GM18517 (cell line): ENCODE results near the gene AGBL1.

Experiments used
- ATAC-seq: cut with Tn5 transposase; IDR thresholded peaks from one replicate; pipeline ENCODE4 v1.9.1; 2021; ENCODE audit warnings: mild to moderate bottlenecking, moderate library complexity; ENCODE audit not compliant: unreplicated experiment

The AGBL1 gene

DNA sequence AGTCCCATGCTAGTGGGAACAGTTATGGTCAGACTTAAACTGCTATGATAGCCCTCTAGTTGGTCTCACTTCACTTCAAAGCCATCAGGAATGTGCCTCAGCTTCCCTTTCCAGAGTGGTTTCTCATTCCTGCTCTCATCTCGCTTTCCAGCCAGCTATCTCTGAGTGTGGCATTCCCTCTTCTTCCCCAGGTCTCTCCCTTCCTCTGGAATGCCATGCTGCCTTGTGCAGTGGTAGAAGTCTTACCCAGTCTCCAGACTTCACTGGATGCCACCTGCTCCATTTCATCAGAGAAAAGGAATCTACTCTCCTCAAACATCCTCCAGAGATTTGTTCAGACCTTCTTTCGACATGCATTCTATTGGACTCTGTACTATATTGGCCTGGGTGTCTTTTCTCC lies 83.0 kb downstream of the AGBL1 start:
- no peak for ATAC-seq

DNA sequence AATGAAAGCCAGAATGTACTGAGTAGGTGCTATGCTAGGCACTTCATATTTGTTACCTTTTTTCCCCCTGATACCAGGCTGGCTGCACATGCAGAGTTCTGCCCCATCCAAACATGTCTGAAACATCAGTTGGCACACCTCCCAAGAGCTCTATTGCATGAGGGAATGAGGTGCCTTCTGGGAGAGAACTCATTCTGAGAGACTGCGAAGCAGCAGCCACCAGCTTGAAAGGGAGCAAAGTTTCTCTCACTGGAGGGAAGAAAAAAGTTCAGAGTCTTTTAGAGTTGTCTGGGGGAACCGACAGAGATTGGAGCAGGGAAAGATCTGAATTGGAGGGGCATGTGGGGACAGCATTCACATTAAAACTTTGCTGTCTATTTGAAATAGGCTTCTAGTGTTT lies 84.1 kb downstream of the AGBL1 start:
- ATAC-seq, result no peak

DNA sequence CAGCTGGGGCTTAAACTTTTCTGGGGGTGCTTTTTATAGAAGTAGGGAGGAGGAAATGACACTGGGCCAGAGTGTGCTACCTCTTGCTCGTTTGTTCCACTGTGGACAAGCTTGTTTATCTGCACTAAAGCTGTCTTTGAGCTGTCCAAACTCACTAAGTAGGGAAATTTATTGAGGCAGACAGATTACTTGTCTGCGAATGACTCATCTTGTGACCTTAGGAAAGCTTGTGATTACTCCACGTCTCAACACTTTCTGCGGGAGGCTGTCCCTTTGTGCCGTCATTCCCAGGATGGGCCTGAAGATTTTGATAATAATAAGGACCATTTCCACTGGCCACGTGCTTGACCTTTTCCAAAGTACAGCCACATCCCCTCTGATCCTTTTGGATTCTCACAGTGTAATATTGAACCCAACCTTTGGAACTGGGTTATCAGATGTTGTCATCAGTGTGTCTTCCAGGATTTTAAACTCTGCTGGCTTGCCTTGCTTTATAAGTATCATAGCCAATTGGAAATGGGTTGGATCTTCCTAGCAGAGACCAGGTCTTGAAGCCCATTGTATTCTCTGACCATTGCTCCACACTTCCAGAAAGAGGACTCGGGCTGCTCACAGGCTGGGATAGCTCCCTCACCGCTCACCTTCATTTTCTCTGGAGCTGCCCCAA lies 84.7 kb downstream of the AGBL1 start:
- ATAC-seq, result no peak

DNA sequence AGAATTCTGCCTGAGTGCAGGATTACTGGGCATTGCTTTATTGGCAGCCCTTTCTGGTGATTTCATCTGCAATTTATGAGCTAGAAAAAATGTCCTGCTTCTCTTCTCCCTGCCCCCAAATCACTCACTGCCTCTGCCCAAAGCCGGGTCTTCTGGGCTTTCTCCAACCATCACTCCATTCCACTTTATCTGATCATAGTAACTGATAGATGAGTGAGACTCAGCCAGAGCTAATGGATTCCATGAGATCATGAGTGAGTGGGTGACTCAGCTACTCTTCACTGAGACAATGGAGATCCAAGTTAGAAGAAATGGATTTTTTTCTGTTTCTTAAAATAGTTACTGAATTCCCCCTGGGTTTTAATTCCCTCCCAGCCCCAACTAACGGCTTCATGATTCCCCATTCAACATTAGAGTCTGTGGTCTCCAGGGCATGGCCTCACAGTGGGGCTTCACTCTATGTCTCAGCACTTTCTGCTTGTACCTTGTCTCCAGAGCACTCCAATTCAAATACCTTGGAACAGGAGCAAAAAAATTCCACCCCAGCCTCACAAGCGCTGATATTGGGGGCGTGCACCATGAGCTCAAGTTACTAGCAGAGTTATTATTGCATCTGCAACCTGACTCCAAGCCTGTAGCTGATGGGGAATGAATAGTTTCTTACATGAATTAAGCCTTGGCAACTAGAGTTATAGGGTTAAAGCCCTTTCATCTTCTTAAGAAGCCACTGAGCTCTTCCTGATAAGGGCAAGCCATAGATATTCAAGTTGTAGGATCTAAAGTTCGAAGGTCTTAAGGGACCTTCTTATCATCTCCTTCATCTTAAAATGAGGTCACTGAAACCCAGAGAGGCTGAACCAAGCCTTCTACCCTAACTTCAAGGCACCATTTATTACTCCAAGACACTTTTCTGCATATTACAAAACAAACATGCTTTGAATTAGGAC lies 85.9 kb downstream of the AGBL1 start:
- ATAC-seq, result no peak

DNA sequence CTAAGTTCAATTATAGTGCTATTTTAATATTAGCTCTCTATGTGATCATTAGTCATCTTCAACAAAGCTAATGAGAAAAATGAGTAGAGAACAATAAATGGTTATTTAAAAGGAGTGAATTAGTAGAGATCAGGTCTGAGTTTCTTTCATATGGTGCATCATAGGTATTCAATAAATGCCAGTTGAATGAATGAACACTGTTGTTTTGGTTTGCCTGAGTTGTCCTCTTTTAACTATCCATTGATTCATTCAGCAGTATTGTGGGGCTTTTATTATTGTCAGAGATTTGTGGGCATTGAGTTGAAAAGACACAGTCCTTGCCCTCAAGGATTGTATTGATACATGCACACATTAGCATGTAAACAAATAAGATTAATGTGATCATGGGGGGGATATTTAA lies 88.2 kb downstream of the AGBL1 start:
- ATAC-seq, result no peak

DNA sequence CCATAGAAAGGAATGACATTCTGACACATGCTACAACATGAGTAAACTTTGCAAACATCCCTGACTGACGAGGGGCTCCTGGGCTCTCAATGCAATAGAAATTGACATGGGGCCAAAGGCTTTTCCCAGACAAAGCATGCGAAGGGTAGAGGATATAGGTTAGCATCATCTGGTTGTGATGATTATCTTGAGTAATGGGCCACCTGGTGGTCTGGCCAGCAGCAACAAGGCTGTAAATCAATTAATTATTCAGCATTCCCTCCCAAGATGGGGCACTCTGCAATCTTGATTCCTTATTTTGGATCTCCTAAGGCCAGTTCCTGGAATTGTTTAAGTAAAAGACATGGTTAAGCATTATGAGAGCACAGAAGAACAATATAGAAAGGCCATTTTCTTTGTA lies 99.2 kb downstream of the AGBL1 start:
- ATAC-seq, result no peak

DNA sequence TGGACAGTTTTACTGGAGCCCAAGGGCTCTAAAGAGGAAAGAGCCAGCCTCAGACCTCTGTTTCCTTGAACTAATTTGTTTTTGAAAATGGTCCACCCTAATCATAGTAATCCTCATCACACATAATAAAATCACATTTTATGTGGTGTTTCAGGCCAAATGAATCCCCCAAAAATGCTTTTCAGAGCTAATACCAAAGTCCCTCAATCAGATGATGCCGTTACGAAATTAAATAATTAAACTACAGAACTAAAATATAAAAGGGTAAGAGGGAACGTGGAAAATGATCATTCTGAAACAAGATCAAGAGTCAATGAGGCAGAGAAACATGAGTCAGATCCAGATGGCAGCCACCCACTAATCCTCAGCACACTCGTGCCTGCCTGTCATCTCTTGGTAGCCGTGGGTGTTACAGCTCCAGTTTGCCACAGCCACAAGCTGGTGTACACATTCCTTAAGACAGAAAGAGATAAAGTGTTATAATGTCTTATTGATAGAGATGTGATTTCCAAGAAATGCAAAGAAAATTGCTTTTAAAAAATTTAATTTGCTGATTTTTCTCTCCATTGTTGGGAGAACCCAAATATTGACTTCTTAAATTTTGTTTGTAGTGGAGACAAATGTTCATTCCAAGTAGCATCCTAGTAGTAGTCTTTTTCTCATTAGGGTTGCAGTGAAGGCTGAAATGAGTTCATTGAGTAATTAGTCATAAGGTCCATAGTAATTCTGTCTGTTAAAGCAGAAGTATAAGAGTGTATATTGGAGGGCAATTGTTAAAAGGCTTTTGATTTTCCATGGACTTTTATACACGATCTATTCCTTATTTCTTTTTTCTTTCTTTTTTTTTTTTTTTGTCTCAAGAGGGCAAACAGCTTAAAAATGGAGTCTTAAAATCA lies 104.2 kb downstream of the AGBL1 start:
- no peak for ATAC-seq

DNA sequence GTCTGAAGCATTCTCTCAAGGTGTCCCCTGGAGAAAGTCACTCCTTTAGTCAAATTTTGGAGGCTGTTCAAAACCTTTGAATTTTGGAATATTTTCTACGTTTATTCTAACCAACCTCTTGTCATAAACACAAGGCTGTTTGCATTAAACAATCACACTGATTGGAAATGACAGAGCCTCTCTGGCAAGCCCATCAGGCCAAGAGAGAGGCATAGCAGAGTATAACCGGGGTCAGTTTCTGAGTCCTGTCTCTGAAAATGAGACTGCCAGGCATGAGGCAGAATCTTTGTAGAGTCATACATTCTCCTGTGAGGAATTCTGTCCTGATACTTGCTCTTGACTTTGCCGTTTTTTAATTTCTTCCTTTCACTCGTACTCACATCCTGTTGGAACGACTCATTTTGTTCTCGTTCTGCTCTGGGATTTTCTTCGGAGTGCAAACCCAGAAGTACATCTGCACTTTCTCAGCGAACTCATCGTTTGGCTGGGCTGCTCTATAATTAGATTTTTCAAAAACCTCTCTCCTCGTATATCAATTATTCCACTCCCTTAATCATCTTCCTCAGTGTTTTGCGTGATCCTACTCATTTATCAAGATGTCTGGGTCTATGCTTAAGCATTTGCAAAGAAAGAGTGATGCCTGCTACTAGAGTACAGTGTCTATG lies 114.2 kb downstream of the AGBL1 start:
- ATAC-seq, result no peak

DNA sequence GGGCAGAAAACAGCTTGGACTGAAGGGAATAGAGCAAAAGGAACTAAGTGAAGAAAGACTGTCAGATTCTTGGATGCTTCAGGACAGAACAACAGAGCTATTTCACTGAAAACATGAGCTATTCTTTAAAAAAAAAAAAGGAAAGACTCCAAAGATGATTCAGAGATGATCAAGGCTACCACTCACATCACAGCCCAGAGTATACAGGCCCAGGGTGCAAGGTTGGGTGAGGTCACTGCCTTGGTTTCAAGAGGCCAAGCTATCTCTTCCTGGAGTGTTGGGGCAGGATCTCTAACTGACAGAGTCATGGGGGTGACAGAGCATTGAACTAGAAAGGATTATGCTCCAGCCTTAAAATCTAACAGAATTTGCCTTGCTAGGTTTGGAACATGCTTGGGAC lies 118.1 kb downstream of the AGBL1 start:
- ATAC-seq, result no peak

DNA sequence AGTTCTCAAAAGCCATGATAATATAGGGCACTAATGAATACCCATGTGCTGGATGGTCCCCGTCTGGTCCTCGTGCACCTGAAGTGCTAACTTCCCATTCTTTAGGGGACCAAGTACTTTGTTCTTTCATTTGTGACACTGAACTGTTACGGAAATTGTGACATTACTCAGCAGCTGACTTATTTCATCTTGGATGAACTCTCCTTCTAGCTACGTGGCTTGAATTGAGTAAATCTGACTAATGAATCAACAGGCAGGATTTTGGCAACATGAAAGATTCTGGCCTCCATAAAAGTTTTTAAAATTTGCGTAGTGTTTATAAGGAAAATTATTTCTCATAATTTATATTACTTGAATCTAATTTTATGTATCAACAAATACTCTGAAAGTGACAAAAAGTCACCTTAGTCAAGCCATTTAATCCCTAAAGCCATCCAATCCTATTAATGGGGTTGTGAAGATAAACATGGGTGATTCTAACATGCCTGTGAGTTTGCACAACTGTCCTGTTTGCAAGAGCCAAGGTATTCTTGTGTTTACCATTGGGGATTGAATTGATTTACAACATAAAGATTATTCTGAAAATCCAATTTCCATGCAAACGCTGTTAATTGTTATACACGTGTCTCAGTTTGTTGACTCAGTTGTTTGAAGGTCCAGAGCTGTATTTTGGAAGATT lies 119.9 kb downstream of the AGBL1 start:
- ATAC-seq, result no peak

DNA sequence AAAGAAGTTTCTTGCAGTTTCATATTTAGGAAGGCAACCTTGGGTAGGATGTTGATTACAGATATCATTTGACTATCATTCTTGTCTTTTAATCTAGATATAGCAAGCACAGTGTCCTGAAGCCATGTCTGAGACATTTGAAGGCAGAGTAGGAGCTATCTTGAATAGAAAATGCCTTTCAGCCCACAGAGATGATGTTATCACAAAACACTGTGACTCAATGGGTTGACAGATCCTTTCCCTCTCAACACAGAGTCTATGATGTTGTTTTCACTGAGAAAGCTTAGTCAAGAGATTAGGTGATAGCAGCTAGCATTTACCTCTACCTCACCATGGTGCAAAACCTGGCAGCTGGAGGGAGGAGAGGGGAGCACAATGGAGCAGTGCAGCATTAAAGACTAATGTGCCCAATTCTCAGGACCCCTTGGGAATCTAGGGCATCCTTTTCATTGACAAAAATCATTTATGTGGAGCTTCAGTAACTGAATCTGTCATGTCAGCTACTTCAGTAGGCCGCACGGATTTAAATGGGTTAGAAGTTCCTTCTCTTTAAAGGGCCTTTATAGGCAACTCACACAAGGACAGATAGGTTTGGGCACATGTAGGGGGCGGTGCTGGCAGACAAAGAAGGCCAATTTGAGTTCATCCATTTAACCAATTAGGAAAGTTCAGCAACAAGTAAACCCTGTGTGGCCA lies 121.8 kb downstream of the AGBL1 start:
- no peak for ATAC-seq

DNA sequence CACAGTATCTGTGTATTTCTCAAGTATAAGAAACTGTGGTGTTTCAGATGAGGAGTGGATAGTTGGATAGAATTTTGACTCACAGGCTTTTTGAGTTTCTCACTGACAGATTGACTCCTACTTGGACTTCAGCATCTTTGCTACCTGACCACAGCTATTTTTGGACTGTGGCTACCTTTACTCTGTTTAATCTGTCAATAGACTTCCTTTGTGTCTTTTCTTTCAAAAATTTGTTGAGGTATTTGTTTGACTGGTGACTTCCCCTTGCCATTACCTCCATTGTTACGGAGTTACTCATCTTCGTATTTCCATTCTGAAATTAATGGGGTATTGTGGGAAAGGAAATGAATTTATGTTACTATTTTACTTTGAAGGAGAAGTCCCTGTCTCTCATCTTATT lies 123.8 kb downstream of the AGBL1 start:
- no peak for ATAC-seq

DNA sequence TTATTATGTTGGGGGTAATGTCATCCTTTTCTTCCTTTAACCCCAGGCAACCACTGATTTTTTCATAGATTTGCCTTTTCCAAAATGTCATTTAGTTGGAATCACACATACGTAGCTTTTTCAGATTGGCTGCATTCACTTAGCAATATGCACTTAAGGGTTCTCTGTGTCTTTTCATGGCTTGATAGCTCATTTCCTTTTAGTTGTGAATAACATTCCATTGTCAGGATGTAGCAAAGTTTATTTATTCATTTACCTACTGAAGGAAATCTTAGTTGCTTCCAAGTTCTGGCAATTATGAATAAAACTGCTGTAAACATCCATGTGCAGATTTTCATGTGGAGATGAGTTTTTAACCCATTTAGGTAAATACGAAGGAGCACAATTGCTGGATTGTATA lies 125.4 kb downstream of the AGBL1 start:
- no peak for ATAC-seq

DNA sequence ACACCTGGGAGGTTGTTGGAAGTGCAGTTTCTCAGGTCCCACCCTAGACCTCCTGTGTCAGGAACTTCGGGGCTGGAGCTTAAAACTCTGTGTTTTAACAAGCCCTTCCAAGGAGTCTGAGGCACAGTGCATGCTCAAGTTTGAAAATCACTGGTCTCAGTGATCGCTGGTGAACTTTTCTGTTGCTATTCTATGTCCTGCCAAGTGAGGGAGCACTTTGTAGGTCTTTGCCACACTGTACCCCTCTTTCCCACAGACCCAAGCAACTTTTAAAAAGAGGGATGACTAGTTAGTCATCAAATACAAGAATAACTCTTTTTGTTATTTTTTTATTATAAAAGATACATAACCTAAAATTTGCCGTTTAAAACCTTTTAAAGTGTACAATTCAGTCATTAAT lies 133.7 kb downstream of the AGBL1 start:
- no peak for ATAC-seq

DNA sequence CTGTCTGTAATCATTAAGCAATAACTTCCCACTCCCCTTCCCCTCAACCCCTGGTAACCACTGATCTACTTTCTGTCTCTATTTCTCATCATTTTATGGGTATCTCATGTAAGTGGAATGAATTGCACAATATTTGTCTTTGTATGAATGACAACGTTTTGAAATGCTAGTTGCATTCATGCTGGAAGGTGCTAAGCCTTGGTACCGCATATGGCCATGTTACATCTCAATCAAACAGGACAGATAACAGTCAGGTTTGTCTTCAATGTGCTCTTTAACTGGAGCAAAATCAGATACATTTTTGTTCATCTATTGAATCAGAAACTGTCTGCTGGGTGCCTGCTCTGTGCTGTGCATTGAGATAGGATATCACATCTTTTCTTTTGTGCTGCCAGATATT lies 134.2 kb downstream of the AGBL1 start:
- ATAC-seq, result no peak

DNA sequence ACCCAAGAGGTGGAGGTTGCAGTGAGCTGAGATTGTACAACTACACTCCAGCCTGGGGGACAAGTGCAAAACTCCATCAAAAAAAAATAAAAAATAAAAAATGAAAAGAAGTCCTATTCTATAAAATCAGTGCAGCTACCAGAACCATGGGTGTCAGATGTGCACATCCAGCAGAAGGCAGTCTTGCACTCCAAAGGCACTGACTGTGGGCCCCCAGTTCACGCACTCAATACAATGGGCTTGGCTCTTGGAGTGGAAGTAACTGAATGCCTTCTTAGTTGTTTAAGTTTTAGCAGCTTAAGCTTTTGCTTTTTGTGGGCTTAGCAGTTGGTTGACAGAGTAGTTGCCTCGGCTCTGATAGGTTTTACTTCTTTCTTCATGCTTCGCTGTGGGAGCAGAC lies 141.4 kb downstream of the AGBL1 start:
- ATAC-seq, result no peak

DNA sequence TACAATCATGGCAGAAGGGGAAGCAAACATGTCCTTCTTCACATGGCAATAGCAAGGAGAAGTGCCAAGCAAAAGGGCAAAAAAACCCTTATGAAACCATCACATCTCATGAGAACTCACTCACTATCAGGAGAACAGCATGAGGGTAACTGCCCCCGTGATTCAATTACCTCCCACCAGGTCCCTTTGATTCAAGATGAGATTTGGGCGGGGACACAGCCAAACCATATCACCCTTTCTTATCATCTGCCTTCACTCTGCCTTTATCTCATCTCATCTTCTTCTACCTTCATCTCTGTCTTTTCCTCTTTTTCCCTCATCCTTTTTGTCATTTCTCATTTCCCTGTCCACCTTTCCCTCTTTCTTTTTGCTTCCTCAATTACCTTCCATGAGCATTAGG lies 149.6 kb downstream of the AGBL1 start:
- no peak for ATAC-seq

DNA sequence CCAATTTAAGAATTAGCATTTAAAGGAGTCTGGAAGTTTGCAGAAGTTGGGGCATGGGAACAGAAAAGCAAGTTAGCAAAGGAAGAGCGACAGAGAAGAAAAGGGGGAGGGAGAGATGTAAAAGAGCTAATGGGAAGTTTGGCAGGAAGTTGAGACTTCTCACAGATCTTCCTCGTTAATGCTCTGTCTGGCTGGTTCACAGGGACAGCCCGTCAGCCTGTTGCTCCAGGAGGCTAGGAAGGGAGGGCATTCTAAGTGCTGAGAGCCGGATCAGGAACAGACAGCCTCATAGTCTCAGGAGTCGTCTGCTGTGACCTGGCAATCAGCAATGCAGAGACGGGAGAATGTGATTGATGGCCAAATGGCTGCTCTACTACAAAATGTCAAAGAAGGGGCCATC lies 150.3 kb downstream of the AGBL1 start:
- no peak for ATAC-seq

DNA sequence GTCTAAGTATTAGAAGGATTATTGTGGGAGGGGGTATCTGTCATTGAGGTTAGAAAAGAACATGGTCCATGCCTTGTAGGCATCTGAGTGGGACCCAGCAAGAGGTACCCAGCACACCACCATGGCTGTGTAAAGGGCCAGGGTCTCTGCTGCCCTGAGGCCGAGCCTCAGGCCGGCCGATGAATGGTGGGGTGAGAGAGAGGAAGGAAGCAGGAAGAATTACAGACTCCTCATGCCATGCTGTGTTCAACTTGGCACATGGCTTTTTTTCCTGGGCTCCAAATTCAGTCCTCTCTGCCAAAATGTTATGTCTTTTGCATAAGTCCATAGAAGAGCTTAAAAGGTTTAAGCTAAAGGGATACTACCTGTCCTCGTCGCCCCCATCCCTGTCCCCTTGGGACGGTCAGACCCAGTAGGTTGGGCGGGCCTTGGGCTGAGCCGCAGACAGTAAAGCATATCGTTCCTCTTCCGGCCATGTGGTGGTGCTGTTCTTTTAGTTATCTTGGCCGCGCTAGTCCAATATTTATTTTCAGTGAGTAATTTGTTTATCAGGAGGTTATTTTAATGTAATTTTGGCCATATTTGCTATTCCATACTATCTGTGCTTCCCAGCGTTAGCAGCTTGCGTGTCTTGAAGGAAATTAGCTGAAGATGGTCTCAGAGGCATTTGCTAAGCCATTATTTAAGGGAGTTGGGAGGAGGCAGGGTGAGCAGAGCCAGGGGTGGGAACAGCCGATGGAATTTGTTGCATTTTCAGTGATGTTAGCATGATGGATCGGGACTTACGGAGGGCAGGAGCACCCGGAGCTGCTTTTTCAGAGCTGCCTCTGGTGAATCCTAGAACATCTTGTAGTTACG lies 152.4 kb downstream of the AGBL1 start:
- ATAC-seq, result no peak
